GM12864 (cell line): ENCODE measurements around the gene SNHG17.
A peak's percentile ranks its signal among the peaks of the same experiment; 100 is the strongest.
"Not testable (repeated sequence)": the region's sequence is repeated elsewhere in the genome, so short reads cannot be mapped to it uniquely, and the experiment has no call there.

Experiments
- DNase-seq: peaks from one replicate; pipeline ENCODE4 v3.0.0-alpha.2; 2011; ENCODE audit warnings: low read depth
- H3K4me3 ChIP-seq: 2 replicates; pipeline ENCODE4 v1.5.1; 2011; ENCODE audit warnings: mild to moderate bottlenecking, low read depth, low read length, control low read depth
- TF ChIP-seq, protein P1 (sequence below): IDR thresholded peaks from 2 replicates; pipeline ENCODE4 v1.5.1; 2011; ENCODE audit warnings: low read depth, mild to moderate bottlenecking, moderate library complexity, low read length, control low read depth, inconsistent platforms; ENCODE audit errors: missing control alignments

Gene SNHG17

DNA sequence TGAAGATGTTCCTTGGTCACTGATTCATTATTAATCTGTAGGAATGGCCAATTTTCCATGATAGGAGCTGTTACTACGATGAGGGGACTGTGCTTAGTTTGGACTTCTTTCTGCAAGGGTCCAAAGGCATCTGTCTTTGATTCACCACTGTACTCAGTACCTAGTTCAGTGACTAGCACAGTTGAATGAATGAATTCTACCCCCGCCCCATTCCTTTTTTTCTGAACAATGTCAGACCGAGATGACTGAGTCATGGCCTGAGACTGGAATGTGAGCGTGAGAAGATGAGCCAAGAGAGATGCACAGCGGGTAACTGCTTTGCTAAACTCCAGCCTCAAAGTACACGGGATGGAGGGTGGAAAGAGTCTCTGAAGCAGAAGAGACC lies 419 bp upstream of the SNHG17 start:
- no peak for DNase-seq
- TF ChIP-seq, protein P1, sequence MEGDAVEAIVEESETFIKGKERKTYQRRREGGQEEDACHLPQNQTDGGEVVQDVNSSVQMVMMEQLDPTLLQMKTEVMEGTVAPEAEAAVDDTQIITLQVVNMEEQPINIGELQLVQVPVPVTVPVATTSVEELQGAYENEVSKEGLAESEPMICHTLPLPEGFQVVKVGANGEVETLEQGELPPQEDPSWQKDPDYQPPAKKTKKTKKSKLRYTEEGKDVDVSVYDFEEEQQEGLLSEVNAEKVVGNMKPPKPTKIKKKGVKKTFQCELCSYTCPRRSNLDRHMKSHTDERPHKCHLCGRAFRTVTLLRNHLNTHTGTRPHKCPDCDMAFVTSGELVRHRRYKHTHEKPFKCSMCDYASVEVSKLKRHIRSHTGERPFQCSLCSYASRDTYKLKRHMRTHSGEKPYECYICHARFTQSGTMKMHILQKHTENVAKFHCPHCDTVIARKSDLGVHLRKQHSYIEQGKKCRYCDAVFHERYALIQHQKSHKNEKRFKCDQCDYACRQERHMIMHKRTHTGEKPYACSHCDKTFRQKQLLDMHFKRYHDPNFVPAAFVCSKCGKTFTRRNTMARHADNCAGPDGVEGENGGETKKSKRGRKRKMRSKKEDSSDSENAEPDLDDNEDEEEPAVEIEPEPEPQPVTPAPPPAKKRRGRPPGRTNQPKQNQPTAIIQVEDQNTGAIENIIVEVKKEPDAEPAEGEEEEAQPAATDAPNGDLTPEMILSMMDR = no peak
- no peak overlapping the region for H3K4me3 ChIP-seq

DNA sequence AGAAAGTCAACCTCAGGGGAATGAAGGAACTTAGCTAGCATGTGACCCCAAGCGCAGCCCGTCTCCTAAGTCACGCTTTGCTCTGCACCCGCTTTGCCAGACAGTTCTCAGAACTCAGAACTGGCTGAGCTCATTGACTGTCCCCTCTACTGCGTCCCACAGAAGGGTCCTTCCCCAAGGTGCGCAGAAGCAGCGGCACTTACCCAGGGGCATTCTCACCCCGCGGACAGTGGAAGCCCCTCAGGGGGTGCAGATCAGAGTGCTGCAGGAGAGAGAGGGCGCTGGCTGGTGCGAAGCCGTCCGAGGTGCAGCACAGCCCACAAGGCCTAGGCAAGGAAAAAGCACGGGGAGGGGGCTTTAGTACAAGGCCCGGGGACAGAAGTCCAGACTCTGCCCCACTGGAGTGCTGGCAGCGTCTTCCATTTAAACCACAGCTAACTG lies 807 bp downstream of the SNHG17 start:
- no peak for DNase-seq
- TF ChIP-seq, protein P1 = no peak

DNA sequence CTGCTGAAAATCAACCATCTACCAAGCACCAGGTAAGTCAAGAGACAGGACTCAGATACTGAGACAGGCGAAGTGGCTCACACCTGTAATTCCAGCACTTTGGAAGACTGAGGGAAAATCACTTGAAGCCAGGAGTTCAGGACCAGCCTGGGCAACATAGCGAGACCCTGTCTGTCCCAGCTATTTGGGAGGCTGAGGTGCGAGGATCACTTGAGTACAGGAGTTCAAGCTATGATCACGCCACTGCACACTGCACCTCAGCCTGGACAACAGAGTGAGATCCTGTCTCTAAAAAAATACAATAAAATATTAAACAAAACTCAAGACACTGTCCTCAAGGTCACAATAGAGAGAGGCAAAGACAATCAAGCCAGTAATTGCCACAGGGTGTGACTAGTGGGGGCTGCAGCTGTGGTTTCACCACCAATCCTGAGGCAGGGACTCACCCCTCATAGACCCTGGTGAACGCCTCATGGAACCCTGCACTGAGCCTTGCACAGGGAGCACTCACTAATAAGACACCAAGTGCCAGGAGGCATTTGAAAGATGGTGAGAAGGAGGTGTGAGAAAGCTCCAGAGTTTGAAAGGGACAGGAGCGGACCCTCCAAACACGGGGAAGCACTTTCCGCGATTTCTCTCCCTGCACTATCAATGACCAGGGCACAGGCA lies 1.7 kb downstream of the SNHG17 start:
- DNase-seq = no peak
- TF ChIP-seq, protein P1 = no peak

More for the DNA sequence above, 807 bp downstream of the SNHG17 start:
- peak overlapping the region; percentile 82 for H3K4me3 ChIP-seq

DNA sequence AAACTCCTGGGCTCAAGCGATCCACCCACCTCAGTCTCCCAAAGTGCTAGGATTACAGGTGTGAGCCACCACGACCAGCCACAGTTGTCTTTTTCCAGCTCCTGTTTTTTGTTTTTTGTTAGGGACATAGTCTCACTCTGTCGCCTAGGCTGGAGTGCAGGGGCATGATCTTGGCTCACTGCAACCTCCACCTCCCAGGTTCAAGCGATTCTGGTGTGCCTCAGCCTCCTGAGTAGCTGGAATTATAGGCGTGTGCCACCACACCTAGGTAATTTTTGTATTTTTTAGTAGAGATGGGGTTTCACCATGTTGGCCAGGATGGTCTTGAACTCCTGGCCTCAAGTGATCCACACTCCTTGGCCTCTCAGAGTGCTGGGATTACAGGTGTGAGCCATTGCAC lies 2.3 kb downstream of the SNHG17 start:
- peak overlapping the region; percentile 82; the same call in 1 of the 2 replicates for H3K4me3 ChIP-seq
- DNase-seq = not testable (repeated sequence)

More for the DNA sequence above, 1.7 kb downstream of the SNHG17 start:
- H3K4me3 ChIP-seq = peak overlapping the region; percentile 82

DNA sequence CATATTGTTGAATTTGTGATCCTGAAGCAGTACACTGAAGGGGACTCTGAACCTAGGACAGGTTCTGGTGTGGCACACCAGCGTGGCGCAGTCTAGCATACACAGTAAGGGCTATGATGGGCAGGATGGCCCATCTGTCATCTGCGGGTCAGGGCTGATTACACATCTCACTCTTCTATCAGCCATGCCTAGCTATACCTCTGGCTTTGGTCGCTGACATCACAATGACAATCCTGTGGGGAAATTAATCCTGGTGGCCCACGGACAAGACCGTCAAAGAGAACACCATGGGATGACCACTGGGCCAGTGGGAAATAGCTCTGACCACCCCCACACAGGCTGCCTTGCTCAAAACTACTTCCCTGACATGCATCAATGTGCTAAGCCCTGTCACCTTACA lies 2.8 kb downstream of the SNHG17 start:
- peak overlapping the region; percentile 17; the same call in 1 of the 2 replicates for H3K4me3 ChIP-seq
- TF ChIP-seq, protein P1 = no peak
- no peak for DNase-seq

DNA sequence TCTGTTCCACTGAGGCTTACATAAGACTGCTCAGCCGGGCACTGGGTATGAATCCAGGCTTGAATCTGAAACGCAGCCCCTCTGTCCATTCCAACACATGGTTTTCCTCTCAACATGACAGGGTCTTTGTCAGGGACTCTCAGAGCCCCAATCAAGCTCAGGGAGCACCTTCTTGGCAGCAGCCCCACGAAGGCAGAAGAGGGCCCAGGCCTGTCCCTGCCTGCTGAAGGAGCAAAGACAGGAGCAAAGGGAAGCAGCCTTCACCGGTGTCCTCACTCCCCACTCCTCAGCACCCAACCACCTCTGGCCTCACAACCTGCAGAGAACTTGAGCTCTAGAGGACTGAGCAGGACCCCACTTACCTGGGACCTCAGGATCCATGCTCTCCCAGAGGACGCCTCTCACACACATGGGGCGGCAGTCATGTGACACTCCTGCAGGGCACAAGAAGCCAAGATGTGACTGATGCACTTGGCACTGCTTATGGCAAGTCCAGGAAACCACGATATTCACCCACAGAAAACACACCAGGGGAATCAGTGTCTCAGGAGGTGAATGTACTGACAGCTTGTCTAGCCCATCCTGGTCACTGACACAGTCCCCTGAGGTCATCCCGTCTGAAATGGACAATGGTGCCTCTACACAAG lies 4.3 kb downstream of the SNHG17 start:
- TF ChIP-seq, protein P1 = no peak
- H3K4me3 ChIP-seq = no peak overlapping the region

DNA sequence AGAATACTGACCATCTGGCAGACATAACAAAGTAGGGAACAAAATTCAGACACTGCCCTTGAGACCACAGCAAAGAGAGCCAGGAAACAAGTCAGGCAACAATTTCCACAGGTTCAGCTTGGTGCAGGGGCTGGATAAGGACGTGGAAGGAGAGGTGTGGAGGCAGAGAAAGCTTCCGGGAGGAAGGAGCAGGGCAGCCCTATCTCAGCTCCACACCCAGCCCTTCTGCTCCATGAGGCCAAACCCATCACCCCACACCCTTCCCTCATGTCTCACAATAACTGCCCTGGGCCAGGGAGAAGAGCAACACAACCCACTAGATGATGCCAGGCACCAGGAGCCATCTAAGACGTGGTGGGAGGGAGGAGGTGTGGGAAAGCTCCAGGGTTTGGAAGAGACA lies 5.8 kb downstream of the SNHG17 start:
- TF ChIP-seq, protein P1 = no peak
- H3K4me3 ChIP-seq = no peak overlapping the region
- DNase-seq = no peak

More for the DNA sequence above, 4.3 kb downstream of the SNHG17 start:
- DNase-seq = no peak
